ENCODE results near the gene TFCP2.

DNA sequence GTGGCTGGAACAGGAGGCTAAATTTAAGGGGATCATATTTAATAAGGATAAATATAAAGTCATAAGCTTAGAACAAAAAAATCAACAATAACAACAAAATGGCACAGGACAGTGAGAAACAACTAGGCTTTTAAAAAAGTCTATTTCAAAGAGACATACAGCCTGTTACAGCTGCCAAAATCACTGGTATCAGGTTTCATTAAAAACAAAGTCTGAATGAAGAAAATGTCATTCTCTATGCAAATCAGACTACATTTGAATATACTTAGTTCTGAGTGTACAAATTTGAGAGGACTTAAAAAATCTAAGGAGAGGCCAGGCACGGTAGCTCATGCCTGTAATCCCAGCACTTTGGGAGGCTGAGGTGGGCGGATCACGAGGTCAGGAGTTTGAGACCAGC is 44.0 kb downstream of the TFCP2 start:
- TF ChIP-seq, protein P1, sequence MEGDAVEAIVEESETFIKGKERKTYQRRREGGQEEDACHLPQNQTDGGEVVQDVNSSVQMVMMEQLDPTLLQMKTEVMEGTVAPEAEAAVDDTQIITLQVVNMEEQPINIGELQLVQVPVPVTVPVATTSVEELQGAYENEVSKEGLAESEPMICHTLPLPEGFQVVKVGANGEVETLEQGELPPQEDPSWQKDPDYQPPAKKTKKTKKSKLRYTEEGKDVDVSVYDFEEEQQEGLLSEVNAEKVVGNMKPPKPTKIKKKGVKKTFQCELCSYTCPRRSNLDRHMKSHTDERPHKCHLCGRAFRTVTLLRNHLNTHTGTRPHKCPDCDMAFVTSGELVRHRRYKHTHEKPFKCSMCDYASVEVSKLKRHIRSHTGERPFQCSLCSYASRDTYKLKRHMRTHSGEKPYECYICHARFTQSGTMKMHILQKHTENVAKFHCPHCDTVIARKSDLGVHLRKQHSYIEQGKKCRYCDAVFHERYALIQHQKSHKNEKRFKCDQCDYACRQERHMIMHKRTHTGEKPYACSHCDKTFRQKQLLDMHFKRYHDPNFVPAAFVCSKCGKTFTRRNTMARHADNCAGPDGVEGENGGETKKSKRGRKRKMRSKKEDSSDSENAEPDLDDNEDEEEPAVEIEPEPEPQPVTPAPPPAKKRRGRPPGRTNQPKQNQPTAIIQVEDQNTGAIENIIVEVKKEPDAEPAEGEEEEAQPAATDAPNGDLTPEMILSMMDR (IDR thresholded peaks at IDR 0.05; ENCODE audit: low read length) = no peak
- no peak for TF ChIP-seq EZH2 (optimal IDR thresholded peaks at IDR 0.05; ENCODE audit: low read depth, low read length)
- TF ChIP-seq EZH2phosphoT487 (IDR thresholded peaks at IDR 0.05; ENCODE audit: low read length) = no peak

Measured in MM.1S (cell line).